ENCODE data around the gene DYSF.

DNA sequence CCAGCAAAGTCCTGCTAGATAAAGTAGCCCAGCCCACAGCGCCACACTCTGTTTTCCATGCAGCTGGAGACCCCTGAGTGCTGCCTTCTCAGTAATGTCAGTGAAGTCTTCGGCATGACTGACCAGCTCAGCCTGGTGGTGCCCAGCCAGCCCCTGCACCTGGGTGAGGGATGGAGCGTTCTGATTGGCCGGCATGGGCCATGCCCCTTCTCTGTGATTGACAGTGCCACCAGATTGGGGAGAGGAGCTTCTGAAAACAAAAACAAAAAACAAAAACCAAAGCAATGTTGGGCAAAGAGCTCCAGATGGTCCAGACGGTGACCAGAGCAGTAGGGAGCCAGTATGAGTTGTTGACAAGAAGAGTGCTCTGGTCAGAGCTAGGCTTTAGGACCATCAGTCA is 122.6 kb downstream of the DYSF start:
- TF ChIP-seq EZH2 (IDR thresholded peaks at IDR 0.05; ENCODE audit: borderline replicate concordance, insufficient read depth, low read length, poor library complexity, severe bottlenecking) (no peak), CTCF (IDR thresholded peaks at IDR 0.05; ENCODE audit: poor library complexity, severe bottlenecking) (no peak)

All from neural cell (in vitro differentiated cells).